GM10266 (cell line): ENCODE results near the gene PSAPL1.

Experiments
- DNase-seq: peaks from one replicate; pipeline ENCODE4 v3.0.0; 2012; ENCODE audit errors: extremely low spot score
- TF ChIP-seq, protein P1 (sequence below): IDR thresholded peaks from 2 replicates; pipeline ENCODE4 v1.5.1; 2012; ENCODE audit warnings: mild to moderate bottlenecking, low read depth; ENCODE audit not compliant: control insufficient read depth, insufficient read depth; ENCODE audit errors: missing control alignments

Gene PSAPL1

DNA sequence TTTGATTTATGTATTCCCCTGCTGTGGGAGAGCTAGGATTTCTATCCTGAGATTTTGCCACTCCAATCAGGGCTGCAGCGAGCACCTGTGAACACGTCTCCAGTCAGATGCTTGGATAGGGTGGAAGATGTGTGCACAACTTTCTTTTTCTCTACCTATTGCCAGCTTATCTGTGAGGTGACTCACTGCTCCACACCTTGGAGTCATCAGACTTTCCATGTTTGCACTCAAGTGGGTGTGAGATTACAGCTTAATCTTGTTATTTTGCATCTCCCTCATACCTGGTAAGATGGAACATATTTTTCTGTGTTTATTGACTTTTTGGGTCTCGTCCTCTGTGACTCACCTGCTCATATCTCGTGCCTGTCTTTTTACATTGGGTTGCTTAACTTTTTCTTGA is 32.2 kb downstream of the PSAPL1 start:
- no peak for DNase-seq
- TF ChIP-seq, protein P1, sequence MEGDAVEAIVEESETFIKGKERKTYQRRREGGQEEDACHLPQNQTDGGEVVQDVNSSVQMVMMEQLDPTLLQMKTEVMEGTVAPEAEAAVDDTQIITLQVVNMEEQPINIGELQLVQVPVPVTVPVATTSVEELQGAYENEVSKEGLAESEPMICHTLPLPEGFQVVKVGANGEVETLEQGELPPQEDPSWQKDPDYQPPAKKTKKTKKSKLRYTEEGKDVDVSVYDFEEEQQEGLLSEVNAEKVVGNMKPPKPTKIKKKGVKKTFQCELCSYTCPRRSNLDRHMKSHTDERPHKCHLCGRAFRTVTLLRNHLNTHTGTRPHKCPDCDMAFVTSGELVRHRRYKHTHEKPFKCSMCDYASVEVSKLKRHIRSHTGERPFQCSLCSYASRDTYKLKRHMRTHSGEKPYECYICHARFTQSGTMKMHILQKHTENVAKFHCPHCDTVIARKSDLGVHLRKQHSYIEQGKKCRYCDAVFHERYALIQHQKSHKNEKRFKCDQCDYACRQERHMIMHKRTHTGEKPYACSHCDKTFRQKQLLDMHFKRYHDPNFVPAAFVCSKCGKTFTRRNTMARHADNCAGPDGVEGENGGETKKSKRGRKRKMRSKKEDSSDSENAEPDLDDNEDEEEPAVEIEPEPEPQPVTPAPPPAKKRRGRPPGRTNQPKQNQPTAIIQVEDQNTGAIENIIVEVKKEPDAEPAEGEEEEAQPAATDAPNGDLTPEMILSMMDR = no peak

DNA sequence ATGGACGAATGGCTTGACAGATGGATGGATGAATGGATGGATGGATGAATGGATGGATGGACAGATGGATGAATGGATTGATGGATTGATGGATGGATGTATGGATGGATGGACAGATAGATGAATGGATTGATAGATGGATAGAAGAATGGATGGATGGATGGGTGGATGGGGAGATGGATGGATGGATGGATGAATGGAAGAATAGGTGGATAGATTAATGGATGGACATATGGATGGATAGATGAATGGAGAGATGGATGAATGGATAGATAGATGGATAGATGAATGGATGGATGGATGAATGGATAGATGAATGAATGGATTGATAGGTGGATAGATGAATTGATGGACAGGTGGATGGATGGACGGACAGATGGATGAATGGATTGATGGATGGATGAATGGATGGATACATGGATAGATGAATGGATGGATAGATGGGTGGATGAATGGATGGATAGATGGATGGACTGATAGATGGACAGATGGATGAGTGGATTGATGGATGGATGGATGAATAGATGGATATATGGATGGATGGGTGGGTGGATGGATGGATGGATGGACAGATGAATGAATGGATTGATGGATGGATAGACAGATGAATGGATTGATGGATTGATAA is 33.9 kb downstream of the PSAPL1 start:
- TF ChIP-seq, protein P1 = no peak
- DNase-seq = no peak

DNA sequence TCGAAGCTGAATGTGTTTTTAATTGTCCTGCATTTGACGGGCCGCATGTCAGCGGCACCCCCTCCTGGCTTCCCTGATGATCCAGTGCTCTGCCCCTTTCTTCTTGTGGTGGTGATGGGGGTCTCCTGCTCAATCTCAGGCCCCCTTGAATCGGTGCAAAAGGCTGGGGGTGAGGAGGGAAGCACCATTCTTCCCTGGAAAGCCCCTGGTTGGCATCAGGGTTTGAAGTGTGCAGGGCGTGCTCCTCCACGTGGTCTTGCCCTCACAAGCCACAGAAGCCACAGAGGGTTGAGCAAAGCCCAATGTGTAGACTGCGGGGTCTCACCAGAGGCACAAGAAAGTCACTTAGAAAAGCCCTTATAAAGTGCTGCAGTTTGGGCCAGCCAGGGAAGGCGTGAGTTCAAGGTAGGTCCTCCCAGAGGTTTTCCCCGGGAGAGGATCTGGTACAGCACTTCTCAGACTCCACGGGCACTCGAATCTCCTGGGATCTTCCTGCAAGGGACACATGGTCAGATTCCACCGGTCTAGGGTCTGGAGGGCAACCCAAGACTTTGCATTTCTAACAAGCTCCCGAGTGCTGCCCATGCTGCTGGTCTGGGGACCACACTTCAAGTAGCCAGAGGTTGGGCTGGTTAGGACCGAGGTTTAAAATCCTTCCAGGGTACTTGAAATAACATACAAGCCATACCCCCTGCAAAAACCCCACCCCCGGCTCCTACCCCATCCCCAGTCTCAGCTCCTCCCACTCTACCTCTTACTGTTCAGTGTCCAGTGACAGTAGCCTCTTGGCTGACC is 35.1 kb downstream of the PSAPL1 start:
- TF ChIP-seq, protein P1 = no peak

DNA sequence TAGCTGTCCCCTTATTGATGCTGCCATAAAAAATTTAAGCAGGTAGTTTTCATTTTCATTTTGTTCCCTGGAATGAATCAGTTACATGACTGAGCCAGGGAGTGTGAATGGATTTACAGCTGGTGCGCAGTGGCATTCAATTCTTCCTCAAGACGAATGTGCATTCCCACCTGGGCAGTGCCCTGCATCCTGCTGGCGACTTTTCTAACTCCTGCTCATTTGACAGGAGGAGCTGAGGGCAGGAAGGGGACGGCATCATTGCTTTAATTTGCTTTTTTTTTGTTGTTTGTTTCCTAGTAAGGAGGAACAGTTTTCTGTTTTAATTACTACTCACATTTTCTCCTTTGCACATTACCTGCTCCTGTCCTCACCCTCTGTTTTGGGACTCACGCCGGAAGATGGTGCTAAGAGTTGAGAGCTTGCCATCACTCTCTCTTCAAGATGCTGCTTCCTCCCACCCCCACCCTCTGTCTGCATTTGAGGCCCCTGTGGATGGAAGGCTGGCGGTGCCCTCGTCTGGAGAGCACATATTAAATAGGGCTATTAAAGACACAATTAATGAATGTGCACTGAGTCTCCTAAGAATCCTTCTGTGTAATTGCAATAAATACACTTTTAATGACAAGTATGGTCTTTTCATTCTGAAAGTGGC is 35.8 kb downstream of the PSAPL1 start:
- TF ChIP-seq, protein P1 = no peak
- no peak for DNase-seq

More for the DNA sequence above, 35.1 kb downstream of the PSAPL1 start:
- no peak for DNase-seq

DNA sequence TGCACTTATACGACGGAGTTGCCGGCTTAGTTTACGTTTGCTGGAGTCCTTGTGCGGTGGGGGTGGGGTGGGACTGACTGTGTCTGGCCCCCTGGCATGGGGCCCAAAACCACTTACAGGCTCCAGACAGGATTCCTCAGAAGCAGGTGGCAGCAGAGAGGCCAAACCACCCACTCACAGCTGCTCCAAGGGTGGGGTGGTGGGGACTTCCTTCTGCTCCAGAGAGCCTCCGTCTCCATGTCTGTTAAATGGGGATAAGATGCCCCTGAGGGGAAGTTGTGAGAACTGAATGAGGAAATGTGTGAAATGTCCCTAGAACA is 36.7 kb downstream of the PSAPL1 start:
- DNase-seq = no peak
- TF ChIP-seq, protein P1 = no peak

DNA sequence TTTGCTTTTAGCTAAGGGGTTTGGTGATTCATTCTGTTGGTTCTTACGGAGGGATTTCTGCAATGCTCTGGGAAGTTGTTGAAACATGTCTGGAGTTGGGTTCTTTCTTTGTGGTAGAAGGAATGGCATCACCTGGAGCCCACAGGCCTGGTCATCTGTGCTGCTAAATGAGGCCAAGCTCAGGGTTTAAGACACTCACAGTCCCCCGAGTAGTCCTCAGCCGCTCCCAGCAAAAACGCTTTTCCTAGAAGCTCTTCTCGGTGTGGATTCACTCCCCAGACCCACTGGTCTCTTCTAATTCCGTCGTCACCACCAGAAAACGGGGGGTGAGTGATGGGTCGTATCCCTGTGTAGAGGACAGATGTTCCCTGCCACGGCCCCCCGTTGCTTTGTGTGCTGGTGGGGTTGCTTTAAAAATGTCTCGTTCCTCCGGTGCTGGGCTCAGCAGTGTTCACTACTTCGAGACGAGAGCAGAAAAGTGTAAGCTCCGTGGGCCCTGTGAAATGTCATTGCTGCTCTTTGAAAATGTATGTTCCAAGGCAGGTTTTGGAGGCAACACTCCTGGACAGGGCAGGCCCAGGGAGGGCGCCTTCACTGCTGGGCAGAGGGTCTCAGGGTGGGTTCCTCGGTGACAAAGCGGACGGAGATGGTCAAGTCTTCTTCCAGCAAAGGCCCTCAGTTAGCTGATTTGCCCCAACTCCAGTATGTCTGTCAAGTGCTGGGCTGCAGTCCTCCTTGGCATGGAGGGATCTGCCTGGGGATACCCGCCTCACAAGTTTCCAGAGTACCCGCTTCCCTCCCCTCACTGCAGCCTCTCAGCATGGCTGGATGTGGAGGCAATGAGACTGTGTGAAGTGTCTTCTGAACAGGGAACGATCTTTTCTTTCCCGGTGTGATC is 37.3 kb downstream of the PSAPL1 start:
- DNase-seq = no peak
- TF ChIP-seq, protein P1 = no peak
